HepG2 (cell line): ENCODE results near the gene ATG16L2. TPM values are rescaled to one million over a fixed set of nuclear protein-coding genes. Genes with fewer than 3 reads are reported as not detected.
A peak's percentile ranks its signal among the peaks of the same experiment; 100 is the strongest.

Experiments
- REXO4 ChIP-seq: sonication (generic); formaldehyde crosslinking; IDR thresholded peaks from 2 replicates; pipeline ENCODE4 v1.8.0; 2022; ENCODE audit warnings: missing genetic modification reagents, mild to moderate bottlenecking, borderline replicate concordance
- SOX13 ChIP-seq, 3 experiments: fragments of 450-650 bp in 1 of 3; sonication (generic) in 1 of 3; formaldehyde crosslinking in 1 of 3; IDR thresholded peaks in 2 of 3; conservative IDR thresholded peaks in 1 of 3; 2 replicates each; pipeline versions ENCODE4 v1.5.0 to v1.6.1; 2016 to 2020; ENCODE audit warnings: antibody characterized with exemption in 1 of 3, mild to moderate bottlenecking in 1 of 3, missing compliant biosample characterization in 1 of 3, missing genetic modification reagents in 1 of 3, moderate library complexity in 1 of 3
- TARDBP ChIP-seq: sonication (generic); formaldehyde crosslinking; IDR thresholded peaks from 2 replicates; pipeline ENCODE4 v1.8.0; 2022; ENCODE audit warnings: mild to moderate bottlenecking, missing genetic modification reagents
- ZFY ChIP-seq: sonication (generic); formaldehyde crosslinking; IDR thresholded peaks from 2 replicates; pipeline ENCODE4 v1.4.0; 2020; ENCODE audit warnings: missing genetic modification reagents
- ZNF235 ChIP-seq: sonication (generic); formaldehyde crosslinking; IDR thresholded peaks from 2 replicates; pipeline ENCODE4 v1.8.1; 2023; ENCODE audit warnings: mild to moderate bottlenecking, missing genetic modification reagents, borderline replicate concordance
- ZNF343 ChIP-seq: sonication (generic); formaldehyde crosslinking; IDR thresholded peaks from 2 replicates; pipeline ENCODE4 v1.4.0; 2020; ENCODE audit warnings: mild to moderate bottlenecking, missing genetic modification reagents
- ZNF543 ChIP-seq: sonication (generic); formaldehyde crosslinking; IDR thresholded peaks from 2 replicates; pipeline ENCODE4 v1.4.0; 2020; ENCODE audit warnings: mild to moderate bottlenecking, missing genetic modification reagents
- ZNF552 ChIP-seq: sonication (generic); formaldehyde crosslinking; IDR thresholded peaks from 2 replicates; pipeline ENCODE4 v1.9.0; 2022; ENCODE audit warnings: missing genetic modification reagents, mild to moderate bottlenecking, borderline replicate concordance
- polyA plus RNA-seq, 8 experiments: library from polyadenylated mRNA; depleted of rRNA in 3 of 8; stranded (reverse) in 7 of 8; unstranded in 1 of 8; fragments of >200 nt; fragmentation: Illumina TruSeq in 4 of 8; extraction: Trizol in 4 of 8; gene quantifications; 2 replicates each; pipeline versions ENCODE4 v1.2.1 to v1.2.3, GENCODE V29; 2011 to 2016; ENCODE audit warnings: low read depth in 4 of 8, missing spikeins in 1 of 8, mixed read lengths in 1 of 8; ENCODE audit not compliant: insufficient read depth in 1 of 8
- total RNA-seq, 5 experiments: library from RNA; depleted of rRNA; stranded (reverse); fragments of >200 nt; fragmentation: Illumina TruSeq; extraction: Trizol; gene quantifications; 2 replicates each; pipeline ENCODE4 v1.2.3, GENCODE V29; 2016; ENCODE audit warnings: low read depth in 1 of 5
- TF ChIP-seq, protein P1 (sequence below): sonication (generic); formaldehyde crosslinking; IDR thresholded peaks from 2 replicates; pipeline ENCODE4 v1.5.1; 2020; ENCODE audit warnings: mild to moderate bottlenecking, missing genetic modification reagents, moderate library complexity
- TF ChIP-seq, protein P2 (sequence below): sonication (generic); formaldehyde crosslinking; IDR thresholded peaks from 2 replicates; pipeline ENCODE4 v1.5.0; 2020; ENCODE audit warnings: missing genetic modification reagents
- TF ChIP-seq, protein P3 (sequence below): IDR thresholded peaks from 2 replicates; pipeline ENCODE4 v1.6.1; 2018; ENCODE audit warnings: missing genetic modification reagents, mild to moderate bottlenecking, missing compliant biosample characterization
- TF ChIP-seq, protein P4 (sequence below): sonication (generic); formaldehyde crosslinking; IDR thresholded peaks from 2 replicates; pipeline ENCODE4 v1.5.0; 2020; ENCODE audit warnings: mild to moderate bottlenecking, missing genetic modification reagents, borderline replicate concordance

Gene ATG16L2
- total and polyA plus RNA-seq, 2 of the 13 experiments (the other 11 are each of a cell fraction or from before 2014, with no cell fraction given): 6.2 to 14.8 TPM

- TF ChIP-seq, protein P1, sequence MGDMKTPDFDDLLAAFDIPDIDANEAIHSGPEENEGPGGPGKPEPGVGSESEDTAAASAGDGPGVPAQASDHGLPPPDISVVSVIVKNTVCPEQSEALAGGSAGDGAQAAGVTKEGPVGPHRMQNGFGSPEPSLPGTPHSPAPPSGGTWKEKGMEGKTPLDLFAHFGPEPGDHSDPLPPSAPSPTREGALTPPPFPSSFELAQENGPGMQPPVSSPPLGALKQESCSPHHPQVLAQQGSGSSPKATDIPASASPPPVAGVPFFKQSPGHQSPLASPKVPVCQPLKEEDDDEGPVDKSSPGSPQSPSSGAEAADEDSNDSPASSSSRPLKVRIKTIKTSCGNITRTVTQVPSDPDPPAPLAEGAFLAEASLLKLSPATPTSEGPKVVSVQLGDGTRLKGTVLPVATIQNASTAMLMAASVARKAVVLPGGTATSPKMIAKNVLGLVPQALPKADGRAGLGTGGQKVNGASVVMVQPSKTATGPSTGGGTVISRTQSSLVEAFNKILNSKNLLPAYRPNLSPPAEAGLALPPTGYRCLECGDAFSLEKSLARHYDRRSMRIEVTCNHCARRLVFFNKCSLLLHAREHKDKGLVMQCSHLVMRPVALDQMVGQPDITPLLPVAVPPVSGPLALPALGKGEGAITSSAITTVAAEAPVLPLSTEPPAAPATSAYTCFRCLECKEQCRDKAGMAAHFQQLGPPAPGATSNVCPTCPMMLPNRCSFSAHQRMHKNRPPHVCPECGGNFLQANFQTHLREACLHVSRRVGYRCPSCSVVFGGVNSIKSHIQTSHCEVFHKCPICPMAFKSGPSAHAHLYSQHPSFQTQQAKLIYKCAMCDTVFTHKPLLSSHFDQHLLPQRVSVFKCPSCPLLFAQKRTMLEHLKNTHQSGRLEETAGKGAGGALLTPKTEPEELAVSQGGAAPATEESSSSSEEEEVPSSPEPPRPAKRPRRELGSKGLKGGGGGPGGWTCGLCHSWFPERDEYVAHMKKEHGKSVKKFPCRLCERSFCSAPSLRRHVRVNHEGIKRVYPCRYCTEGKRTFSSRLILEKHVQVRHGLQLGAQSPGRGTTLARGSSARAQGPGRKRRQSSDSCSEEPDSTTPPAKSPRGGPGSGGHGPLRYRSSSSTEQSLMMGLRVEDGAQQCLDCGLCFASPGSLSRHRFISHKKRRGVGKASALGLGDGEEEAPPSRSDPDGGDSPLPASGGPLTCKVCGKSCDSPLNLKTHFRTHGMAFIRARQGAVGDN (CRISPR knock-in tag): peak; percentile 91
- TF ChIP-seq ZNF552 (CRISPR knock-in tag) (peak; percentile 49; the same call in 1 of the 2 replicates), ZNF543 (CRISPR knock-in tag) (no peak; the same call in 1 of the 2 replicates), TARDBP (peak; percentile 43; the same call in 1 of the 2 replicates), SOX13 (IDR thresholded peaks at IDR 0.05) (no peak), SOX13 (CRISPR knock-in tag; conservative IDR thresholded peaks at IDR 0.05 in 1 of 2, IDR thresholded peaks at IDR 0.05 in 1 of 2) (no peak), REXO4 (CRISPR knock-in tag) (no peak; the same call in 1 of the 2 replicates), ZNF235 (CRISPR knock-in tag) (peak; percentile 20; the same call in 1 of the 2 replicates), ZNF343 (peak; percentile 76), ZFY (CRISPR knock-in tag) (peak; percentile 90)
- TF ChIP-seq, protein P2, sequence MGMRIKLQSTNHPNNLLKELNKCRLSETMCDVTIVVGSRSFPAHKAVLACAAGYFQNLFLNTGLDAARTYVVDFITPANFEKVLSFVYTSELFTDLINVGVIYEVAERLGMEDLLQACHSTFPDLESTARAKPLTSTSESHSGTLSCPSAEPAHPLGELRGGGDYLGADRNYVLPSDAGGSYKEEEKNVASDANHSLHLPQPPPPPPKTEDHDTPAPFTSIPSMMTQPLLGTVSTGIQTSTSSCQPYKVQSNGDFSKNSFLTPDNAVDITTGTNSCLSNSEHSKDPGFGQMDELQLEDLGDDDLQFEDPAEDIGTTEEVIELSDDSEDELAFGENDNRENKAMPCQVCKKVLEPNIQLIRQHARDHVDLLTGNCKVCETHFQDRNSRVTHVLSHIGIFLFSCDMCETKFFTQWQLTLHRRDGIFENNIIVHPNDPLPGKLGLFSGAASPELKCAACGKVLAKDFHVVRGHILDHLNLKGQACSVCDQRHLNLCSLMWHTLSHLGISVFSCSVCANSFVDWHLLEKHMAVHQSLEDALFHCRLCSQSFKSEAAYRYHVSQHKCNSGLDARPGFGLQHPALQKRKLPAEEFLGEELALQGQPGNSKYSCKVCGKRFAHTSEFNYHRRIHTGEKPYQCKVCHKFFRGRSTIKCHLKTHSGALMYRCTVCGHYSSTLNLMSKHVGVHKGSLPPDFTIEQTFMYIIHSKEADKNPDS (CRISPR knock-in tag): no peak
- TF ChIP-seq, protein P3, sequence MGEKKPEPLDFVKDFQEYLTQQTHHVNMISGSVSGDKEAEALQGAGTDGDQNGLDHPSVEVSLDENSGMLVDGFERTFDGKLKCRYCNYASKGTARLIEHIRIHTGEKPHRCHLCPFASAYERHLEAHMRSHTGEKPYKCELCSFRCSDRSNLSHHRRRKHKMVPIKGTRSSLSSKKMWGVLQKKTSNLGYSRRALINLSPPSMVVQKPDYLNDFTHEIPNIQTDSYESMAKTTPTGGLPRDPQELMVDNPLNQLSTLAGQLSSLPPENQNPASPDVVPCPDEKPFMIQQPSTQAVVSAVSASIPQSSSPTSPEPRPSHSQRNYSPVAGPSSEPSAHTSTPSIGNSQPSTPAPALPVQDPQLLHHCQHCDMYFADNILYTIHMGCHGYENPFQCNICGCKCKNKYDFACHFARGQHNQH (CRISPR knock-in tag): peak; percentile 42; the same call in 1 of the 2 replicates
- TF ChIP-seq, protein P4, sequence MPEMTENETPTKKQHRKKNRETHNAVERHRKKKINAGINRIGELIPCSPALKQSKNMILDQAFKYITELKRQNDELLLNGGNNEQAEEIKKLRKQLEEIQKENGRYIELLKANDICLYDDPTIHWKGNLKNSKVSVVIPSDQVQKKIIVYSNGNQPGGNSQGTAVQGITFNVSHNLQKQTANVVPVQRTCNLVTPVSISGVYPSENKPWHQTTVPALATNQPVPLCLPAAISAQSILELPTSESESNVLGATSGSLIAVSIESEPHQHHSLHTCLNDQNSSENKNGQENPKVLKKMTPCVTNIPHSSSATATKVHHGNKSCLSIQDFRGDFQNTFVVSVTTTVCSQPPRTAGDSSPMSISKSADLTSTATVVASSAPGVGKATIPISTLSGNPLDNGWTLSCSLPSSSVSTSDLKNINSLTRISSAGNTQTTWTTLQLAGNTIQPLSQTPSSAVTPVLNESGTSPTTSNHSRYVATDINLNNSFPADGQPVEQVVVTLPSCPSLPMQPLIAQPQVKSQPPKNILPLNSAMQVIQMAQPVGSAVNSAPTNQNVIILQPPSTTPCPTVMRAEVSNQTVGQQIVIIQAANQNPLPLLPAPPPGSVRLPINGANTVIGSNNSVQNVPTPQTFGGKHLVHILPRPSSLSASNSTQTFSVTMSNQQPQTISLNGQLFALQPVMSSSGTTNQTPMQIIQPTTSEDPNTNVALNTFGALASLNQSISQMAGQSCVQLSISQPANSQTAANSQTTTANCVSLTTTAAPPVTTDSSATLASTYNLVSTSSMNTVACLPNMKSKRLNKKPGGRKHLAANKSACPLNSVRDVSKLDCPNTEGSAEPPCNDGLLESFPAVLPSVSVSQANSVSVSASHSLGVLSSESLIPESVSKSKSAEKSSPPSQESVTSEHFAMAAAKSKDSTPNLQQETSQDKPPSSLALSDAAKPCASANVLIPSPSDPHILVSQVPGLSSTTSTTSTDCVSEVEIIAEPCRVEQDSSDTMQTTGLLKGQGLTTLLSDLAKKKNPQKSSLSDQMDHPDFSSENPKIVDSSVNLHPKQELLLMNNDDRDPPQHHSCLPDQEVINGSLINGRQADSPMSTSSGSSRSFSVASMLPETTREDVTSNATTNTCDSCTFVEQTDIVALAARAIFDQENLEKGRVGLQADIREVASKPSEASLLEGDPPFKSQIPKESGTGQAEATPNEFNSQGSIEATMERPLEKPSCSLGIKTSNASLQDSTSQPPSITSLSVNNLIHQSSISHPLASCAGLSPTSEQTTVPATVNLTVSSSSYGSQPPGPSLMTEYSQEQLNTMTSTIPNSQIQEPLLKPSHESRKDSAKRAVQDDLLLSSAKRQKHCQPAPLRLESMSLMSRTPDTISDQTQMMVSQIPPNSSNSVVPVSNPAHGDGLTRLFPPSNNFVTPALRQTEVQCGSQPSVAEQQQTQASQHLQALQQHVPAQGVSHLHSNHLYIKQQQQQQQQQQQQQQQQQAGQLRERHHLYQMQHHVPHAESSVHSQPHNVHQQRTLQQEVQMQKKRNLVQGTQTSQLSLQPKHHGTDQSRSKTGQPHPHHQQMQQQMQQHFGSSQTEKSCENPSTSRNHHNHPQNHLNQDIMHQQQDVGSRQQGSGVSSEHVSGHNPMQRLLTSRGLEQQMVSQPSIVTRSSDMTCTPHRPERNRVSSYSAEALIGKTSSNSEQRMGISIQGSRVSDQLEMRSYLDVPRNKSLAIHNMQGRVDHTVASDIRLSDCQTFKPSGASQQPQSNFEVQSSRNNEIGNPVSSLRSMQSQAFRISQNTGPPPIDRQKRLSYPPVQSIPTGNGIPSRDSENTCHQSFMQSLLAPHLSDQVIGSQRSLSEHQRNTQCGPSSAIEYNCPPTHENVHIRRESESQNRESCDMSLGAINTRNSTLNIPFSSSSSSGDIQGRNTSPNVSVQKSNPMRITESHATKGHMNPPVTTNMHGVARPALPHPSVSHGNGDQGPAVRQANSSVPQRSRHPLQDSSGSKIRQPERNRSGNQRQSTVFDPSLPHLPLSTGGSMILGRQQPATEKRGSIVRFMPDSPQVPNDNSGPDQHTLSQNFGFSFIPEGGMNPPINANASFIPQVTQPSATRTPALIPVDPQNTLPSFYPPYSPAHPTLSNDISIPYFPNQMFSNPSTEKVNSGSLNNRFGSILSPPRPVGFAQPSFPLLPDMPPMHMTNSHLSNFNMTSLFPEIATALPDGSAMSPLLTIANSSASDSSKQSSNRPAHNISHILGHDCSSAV: 0 out of 2 replicates have a peak, but pooled peaks have one; percentile 29
These were observed 398 bp upstream of the ATG16L2 start (continued) for GRCh38 chr11:72813740-72814285.
